ENCODE measurements around the gene CAP1.
"Not testable (repeated sequence)": the region's sequence is repeated elsewhere in the genome, so short reads cannot be mapped to it uniquely, and the experiment has no call there.

CAP1 gene

GRCh38 chr1:40058453-40059337 lies 18.2 kb downstream of the CAP1 start:
- no peak for DNase-seq (ENCODE audit: low read depth)

GRCh38 chr1:40059338-40059959 lies 18.9 kb downstream of the CAP1 start:
- DNase-seq (ENCODE audit: low read depth): no peak

- no peak for DNase-seq (ENCODE audit: low read depth)
Observed at GRCh38 chr1:40059960-40060750, 19.6 kb downstream of the CAP1 start.

- no peak for DNase-seq (ENCODE audit: low read depth)
Observed at GRCh38 chr1:40064797-40065499, 24.4 kb downstream of the CAP1 start.

- DNase-seq (ENCODE audit: low read depth): no peak
Observed at GRCh38 chr1:40067023-40067422, 26.5 kb downstream of the CAP1 start.

- no peak for DNase-seq (ENCODE audit: low read depth)
Observed at GRCh38 chr1:40067851-40068250, 27.3 kb downstream of the CAP1 start.

- DNase-seq (ENCODE audit: low read depth): no peak
Observed at GRCh38 chr1:40072142-40072541, 31.6 kb downstream of the CAP1 start.

GRCh38 chr1:40073062-40073461 lies 32.5 kb downstream of the CAP1 start:
- DNase-seq (ENCODE audit: low read depth): no peak

GRCh38 chr1:40075266-40075665 lies 34.7 kb downstream of the CAP1 start:
- DNase-seq (ENCODE audit: low read depth): no peak

- no peak for DNase-seq (ENCODE audit: low read depth)
Observed at GRCh38 chr1:40076895-40077312, 36.4 kb downstream of the CAP1 start.

GRCh38 chr1:40078512-40079333 lies 38.2 kb downstream of the CAP1 start:
- no peak for DNase-seq (ENCODE audit: low read depth)

GRCh38 chr1:40079774-40080400 lies 39.4 kb downstream of the CAP1 start:
- no peak for DNase-seq (ENCODE audit: low read depth)

GRCh38 chr1:40081871-40082270 lies 41.3 kb downstream of the CAP1 start:
- DNase-seq (ENCODE audit: low read depth): no peak

- DNase-seq (ENCODE audit: low read depth): not testable (repeated sequence)
Observed at GRCh38 chr1:40084750-40085149, 44.2 kb downstream of the CAP1 start.

- no peak for DNase-seq (ENCODE audit: low read depth)
Observed at GRCh38 chr1:40090652-40091355, 50.3 kb downstream of the CAP1 start.

- no peak for DNase-seq (ENCODE audit: low read depth)
Observed at GRCh38 chr1:40092241-40092640, 51.7 kb downstream of the CAP1 start.

GRCh38 chr1:40092706-40093639 lies 52.4 kb downstream of the CAP1 start:
- DNase-seq (ENCODE audit: low read depth): no peak

GRCh38 chr1:40094466-40095110 lies 54.1 kb downstream of the CAP1 start:
- DNase-seq (ENCODE audit: low read depth): no peak

Data from activated T-helper 1 cell treated with Interleukin-2 at 50 U/mL for 16 hours (primary cell).